Activated CD4-positive, alpha-beta T cell treated with anti-CD3 and anti-CD28 coated beads for 4 hours (primary cell): ENCODE data around the gene RXRA.

Experiments used
- DNase-seq, 2 donors: peaks; one replicate each; pipeline ENCODE4 v3.0.0-alpha.2; 2020

Gene RXRA

DNA sequence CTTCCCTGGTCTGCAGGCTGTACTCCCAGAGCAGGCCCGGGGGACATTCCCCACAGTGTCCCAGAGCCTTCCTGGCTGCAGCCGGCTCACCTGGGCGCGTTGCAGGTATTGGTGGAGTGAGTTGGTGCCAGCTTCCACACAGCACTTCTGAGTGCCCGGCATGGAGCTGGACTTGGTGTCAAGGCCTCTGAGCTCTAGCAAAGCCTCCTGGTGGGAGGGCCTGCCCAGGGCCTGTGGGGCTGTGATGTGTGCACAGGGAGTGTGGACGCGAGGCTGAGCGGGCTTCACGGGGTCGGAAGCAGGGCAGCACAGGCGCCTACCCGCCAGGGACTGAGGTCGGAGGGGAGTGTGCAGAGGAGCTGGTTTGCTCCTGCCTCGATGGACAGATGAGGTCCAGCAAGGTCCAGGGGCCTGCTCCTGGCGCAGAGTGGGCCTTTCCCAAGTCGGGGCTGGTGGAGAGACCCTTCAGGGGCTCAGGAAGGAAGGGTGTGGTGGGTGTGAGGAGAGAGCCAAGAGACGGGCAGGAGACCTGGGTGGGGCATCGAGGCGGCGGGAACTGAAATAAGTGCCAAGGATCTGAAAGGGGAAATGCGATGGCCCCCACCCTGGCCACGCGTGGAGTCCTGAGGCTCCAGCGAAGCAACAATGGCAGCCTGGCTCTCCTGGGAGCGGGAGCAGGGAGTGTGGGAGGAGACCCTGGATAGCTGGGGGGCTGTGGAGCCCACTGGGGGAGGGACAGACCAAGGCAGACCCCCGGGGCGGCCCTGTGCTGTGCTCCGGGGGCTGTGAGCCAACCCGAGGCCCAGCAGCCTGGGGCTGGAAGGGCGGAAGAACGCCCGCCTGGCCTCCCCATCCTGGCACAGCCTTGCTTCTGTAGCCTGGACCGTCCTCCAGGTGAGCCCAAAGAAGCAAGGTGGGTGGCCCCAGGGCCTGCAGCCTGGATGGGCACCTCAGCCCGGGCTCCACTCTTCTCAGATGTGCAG is 78.4 kb downstream of the RXRA start:
- no peak for DNase-seq

DNA sequence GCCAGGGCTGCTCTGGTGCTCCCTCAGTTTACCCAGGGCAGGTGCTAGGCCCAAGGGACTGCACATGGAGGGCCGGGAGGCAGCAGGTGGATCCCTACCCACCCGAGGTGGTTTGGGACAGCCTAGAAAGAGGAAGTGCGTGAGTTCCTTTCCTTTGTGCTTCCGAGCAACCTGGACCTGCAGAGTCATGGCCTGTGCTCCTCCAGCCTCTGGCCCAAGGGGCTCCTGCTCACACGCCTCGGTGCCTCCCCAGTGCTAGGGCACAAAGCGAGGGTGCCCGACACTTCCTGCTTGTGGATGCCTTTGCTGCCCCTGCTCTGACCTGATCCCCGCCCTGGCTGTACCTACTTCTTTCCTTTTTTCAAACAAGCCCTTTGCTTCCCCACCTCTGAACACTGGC is 79.3 kb downstream of the RXRA start:
- DNase-seq: no peak

DNA sequence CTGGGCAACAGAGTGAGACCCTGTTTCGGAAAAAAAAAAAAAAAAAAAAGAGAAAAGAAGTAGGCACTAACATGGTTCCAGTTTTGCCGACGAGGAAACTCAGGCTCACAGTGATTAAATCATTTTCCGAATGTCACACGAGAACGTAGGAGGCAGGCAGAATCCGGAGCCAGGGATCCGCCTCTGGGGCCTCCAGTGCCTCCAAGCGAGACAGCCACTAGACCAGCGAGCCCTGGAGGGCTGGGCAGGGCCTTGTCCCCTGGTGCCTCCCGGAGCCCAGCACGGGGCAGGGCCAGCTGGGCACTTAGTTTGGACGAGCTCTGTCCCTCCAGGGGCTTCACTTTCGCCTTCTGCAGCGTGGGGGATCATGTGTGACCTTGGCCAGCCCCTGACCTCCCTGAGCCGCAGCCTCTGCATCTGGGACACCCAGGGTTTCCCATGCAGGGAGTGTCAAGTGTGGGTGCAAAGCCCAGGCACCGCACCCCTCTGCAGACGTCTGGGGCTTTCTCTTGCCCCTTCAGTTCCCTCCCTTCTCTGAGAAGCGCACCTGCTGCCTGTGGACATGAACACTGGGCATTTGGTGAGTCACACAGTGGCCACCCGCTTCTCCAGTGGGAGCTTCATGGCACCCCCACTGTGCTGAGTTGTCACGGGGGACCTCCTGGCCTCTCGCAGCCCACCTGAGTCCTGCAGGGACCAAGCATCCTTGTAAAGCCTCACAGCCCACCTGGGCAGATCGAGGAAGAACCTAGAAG is 80.3 kb downstream of the RXRA start:
- no peak for DNase-seq

DNA sequence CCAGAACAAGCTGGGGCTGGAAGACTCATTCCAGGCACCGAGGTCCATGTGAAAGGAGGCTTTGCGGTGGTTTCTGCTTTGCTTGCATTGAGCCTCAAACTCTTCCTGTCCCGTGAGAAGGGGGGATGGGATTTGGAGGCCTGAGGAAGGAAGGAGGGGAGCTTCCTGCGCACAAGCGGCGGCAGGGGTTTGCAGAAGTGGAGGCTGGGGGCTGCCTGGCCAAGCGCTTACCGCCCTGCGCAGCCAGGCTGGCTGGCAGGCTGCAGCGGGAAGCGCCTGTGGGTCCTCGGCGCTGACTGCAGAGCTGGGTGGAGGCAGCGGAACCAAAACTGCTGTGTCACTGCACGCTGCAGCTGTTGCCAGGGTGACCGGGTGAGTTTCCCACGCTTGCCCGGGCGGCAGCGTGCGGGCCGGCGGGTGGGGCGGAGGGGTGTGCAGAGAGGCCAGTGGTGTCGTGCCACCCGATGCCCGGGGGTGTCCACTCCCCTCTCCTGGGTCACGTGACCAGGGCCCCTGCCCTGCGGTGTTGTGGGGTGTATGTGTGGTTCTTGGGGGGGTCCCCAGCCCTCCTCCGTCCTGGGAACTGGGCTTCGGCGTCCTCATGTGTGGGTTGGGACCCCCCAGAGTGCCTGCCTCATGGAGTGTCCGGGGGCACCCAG is 81.0 kb downstream of the RXRA start:
- peak; percentile 71 to 77 for DNase-seq

DNA sequence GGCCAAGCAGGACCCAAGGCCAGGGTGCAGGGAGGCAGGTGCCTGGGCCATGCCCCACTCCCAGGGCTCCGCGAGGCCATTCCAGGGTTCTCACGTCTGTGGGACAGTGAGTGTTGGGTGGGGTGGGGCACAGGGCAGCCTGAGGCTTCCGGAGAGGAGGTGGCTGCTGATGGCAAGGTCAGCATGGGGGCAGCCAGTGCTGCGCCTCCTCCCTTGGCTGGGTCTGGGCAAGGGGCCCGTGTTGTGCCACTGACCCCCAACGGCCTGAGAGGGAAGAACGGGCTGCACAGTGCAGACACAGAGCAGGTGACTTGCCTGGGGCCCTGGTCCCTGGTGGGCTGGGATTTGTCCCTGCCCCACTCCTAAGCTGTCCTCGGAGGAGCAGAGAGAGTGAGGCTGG is 82.1 kb downstream of the RXRA start:
- no peak for DNase-seq

DNA sequence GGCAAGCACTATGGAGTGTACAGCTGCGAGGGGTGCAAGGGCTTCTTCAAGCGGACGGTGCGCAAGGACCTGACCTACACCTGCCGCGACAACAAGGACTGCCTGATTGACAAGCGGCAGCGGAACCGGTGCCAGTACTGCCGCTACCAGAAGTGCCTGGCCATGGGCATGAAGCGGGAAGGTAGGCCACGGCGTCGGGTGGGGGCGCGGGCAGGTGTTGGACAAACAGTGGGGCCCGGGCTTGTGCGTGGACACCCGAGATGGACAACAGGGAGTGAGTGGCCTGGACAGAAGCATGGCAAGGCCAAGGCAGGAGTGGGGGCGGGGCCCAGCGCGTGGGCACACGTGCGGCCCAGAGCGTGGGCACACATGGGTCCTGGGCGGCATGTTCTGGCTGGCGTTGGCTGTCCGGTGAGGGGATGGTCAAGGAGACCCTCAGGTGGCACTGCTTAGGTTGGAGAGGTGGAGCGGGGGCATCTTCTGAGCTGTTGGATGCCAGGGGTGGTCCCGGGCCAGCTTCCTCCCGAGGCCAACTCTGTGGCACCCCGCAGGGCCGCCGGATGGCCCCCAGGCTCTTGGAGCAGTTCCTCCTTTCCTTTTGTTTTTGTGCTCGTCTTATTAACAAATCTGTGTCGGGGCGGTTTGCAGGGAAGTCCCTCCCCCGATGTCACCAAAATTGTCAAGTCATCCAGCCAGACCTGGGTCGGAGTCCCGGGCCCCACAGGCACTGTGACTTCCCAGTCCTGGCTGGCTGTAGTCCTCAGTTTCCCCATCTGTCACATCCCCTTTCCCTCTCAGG is 82.9 kb downstream of the RXRA start:
- no peak for DNase-seq

DNA sequence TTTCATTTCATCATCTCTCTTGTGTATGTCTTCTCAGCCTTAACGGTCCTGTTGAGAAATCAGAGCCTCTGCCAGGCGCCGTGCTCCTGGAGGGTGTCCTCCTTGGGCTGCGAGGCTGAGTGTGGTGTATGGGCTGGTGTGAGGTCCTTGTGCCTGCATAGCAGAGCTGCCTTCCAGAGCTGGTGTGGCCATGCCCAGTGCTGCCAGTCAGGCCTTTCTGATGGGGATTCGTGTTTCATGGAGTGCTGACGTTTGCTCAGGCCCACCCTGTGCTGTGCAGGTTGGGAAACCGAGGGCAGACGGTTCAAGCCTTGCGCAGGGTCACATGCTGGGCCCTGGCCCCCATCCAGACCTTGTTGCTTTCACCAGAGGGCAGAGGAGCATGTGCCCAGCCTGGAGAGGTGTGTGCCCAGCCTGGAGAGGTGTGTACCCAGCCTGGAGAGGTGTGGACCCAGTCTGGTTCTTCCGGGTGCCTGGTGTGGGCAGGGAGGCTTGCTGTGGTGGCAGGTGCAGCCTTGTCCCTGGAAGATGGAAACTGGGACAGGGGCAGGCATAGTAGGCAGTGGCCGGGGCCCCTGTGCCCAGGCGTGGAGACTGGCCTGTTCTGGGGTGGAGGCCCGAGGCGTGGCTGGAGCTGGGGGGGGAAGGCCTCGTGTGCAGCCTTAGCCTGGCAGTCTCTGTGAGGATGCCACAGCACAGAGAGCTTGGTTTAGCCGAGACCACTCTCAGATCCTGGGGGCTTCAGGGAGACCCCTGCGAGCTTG is 84.0 kb downstream of the RXRA start:
- DNase-seq: no peak

DNA sequence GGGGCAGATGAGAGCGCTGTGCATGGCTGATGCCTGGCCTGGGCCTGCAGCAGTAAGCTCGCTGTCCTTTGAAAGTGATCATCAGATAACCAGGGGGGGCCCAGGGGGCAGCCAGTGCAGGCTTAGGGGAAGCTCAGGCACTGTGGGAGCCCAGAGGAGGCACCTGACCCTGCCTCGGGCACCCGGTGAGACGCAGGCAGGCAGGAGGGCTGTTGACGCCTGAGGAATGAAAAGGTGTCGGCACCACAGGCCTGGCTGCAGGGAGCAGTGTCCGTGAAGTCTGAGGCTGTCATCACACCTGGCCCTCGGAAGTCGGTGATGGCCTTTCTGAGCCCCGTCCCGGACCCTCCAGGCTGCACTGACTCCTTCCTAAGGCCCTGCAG is 84.6 kb downstream of the RXRA start:
- DNase-seq: no peak

DNA sequence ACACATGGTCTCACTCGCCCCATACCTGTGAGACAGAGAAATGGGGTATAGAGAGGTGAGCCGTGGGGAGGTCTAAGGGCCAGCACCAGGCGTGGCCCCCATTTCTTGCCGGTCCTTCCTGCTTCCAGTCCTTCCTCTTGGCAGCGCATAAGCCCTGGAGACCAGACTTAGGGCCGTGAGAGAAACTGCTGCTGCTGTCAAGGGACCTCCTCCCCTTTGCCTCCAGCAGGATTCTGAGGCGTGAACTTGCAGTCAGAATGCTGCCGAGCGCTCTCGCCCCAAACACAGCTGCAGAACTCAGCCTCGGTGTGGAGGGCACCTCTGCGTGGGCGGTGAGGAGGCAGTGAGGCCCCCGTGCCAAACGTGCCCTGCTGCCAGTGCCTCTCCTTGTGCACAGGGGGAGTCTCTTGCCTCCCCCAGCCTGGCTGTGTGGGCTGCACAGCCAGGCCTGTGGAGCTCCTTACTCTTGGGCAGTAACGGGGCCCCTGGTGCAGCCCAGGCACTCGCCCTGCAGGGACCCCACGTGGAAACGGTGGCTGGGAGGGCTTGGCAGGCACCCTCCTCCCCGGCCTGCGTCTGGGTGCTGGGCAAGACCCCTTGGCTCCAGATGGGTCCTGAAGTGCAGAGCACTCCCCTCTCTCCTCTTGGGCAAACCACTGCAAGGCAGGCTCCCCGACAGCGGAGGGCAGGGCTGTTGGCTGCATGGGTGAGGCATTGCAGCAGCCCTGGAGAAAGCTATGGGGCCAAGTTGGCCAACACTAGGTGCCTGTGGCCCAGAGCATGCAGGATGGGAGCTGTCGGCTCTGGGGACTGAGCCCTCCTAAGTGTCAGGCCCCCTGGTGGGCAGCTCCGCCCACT is 85.4 kb downstream of the RXRA start:
- no peak for DNase-seq

DNA sequence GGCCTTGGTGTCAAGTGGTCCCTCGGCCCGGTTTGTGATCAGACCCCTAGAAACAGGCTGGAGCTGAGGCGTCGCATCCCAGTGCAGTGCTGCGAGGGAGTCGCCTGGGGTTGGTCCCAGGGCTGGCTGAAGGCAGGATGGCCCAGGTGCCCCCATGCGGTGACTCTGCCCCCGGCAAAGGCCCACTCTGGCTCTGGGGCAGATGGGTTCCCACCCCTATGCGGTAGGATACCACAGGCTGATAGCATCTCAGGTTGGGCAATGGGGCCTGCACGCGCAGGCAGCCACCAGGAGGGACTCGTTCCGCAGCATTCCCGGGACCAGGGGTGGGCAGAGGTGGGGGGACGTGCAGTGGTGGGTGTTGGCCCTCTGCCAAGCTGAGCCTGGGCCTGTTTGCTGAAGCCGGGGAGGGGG is 86.0 kb downstream of the RXRA start:
- no peak for DNase-seq

DNA sequence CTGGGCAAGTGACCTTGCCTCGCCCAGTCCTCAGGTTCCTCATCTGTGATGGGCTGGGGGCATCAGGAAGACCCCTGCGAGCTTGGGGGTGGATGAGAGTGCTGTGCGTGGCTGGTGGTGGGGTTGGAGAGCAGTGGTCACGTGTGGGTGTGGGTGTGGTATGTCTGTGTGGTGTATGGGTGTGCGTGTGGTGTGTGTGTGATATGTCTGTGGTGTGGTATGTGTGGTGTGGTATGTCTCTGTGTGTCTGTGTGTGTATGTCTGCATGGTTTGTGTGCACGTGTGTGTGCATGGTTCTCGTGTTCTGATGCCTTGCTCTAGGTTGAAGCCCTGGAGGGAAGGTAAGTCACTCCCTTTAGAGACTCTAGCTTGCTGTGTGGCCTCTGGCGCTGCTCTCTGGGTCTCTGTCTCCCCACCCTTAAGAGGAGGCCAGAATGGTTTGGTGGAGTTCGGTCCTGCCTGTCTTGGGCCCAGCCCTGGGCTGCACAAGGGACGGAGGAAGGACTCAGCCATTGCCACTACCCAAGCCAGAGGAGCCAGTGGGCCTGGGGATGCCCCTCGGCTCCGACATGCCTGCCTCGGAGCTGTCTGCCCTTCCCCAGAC is 87.0 kb downstream of the RXRA start:
- DNase-seq: no peak

DNA sequence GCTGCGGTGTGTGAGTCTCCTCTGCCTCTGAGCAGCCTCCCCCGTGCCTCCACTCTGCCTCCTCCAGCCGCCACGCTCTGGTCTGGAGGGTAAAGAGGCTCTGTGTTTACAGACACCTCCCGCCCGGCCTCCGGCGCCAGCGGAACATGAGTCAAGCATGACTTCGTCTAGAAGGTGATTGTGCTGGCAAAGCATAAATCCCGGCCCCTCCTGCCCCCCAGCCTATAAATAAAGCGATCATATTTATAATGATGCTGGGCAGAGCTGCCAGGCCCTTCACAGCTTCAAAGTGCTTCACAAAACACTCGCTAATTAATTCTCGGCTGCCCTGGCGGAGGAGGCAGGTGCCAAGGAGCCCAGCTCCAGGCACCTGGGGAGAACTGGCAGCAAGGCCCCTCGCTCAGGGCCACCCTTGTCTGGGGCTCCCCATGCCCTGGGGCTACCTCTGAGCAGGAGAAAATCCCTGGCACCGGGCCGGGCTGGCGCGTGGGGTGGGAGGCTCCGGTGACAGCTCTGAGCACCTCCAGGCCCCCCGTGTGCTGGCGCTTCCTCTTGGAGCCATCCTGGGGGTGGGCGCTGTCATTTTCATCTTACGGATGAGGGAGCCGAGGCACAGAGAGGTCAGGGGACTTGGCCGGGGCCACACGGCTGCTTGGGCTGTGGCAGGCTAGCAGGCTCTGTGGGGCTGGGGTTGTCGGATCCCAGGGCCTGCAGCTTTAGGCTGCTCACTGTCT is 87.8 kb downstream of the RXRA start:
- DNase-seq: no peak

DNA sequence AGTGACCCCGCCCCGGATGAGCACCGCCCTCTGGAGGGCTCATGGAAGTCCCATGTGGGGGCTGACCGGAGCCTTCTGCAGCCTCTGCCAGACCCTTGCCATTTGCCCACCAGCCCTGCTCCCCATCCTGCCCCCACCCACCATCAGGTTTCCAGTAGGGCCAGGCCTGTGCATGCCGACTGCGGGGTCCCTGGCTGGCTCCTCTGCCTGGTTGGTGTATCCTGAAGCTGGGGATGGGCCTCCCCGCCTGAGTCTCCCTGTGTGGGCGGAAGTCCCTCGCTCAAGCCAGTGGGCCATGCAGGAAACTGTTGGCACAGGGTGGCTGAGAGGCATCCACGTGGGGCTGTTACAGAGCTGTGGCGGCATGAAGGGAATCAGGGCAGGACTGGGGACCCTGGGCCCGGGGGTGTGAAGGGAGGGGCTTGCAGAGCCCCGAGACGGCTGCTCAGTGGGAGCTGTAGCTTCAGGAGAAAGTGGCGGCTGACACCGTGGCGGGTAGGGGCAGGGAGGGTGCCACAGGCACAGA is 88.7 kb downstream of the RXRA start:
- no peak for DNase-seq

DNA sequence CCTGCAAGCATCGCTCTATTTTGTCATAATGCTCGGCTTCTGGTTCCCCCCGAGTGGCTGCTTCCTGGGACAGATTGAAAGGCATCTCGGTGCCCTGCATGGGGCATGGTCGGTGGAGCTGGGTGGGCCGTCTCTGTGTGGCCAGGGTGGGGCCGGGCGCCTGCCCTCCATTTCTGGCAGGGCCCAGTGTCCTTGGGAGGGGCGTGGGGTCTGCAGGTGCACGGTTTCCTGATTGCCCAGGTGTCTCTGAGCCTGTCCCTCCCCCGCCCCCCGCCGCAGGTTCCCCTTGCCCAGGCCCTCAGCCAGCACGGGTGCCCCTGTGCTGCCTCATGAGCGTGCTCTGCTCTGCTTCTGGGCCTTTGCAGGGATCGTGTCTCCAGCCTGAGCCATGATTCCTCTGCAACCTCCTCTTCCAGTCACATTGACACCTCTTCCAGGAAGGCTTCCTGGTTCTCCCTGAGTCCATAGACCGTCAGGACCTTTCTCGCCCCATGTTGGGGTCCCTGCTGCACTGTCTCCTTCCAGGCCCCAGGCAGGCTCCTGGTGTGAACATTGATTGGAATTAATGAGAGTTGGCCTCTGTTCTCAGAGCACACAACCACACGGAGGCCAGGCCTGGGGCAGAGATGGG is 90.2 kb downstream of the RXRA start:
- no peak for DNase-seq

DNA sequence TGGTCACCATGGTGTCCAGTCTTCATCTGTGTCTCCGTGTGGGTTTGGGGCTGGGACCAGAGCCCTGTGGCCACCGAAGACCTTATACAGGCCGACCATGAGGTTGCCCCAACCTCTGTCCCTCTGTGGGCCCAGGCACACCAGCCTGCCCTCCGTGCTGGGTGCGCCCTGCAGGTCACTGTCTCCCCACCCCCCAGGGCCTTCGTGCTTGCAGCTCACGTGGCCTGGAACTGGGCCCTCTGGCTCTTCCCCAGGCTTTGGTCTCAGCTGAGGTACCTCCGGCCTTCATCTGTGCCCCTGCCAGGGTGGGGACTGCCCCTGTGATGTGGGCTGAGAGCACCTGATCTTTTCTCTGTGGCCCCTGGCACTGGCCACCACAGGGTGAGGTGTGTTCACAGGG is 92.1 kb downstream of the RXRA start:
- no peak for DNase-seq

DNA sequence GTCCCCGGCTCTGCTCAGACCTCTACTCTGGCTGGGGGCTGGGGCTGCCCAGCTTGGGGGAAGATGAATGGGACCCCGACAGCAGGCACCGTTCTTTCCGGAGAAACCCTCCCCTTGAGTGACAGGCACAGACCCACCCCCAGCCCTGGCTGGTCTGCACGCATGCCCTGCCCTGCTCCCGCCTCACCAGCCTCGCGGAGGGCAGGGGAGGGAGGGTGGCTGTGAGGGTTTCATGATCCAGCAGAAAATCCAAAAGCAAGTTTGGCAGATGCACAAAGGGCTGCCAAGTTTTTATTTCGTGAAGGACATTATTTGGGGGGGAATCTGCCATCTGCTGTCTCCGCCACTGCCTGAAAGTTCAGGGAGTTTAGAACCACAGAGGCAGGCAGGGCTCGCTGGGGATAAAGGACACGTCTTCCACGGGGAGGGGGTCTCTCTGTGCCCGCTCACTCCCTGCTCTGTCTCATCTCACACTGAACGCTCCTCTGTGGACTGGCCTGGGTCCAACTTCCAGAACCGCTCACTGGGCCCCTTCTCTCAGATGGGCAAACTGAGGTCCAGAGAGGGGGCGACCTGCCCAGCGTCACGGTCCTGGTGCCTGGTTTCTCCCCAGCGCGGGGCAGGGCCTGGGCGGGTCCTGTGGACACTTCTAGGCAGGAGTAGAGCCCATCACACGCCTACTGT is 92.9 kb downstream of the RXRA start:
- DNase-seq: no peak

DNA sequence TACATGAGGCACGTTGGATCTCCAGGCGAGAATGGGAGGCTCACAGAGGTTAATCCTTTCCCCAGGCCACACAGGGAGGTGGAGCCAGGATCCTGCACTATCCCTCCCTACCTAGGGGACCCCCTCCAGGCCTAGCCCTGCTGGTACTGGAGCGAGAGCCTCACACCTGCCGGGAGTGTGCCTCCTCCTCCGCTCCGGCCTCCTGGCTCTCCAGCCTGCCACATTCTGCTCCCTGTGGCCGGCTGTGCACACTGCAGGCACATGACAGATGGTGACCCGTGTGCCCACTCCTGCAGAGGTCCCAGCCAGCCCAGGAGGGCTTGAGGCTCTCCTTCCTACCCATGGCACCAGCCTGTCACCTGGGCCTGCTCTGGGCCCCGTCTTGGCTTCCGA is 93.4 kb downstream of the RXRA start:
- no peak for DNase-seq

DNA sequence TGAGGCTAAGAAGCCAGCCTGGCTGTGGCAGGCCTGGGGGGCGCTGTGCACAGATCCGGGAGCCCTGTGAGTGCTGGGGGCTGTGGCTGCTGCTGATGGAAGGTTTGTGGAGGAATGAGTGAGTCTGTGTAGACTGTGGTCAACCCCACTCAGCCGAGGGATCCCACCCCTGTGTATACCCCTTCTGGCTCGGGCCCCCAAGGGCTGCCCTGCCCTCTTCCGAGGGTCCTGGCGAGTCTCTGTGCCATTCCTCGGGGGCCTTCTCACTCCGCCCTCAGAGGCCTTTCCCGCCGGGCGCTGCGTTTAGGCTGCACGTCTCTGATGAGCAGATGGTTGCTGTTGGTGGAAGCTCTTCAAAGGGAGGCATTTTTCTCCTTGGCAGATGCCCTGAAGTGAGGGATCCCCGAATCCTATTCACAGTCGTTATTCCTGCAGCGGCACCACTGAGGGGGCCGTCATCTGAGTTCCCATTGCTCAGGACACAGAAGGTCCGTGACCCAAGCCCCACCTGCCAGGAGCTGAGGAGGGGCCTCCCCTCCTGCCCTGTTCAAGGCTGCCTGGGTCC is 94.1 kb downstream of the RXRA start:
- no peak for DNase-seq
